ENCODE measurements around the gene SOHLH2. TPM values are rescaled to one million over a fixed set of nuclear protein-coding genes. Genes with fewer than 3 reads are reported as not detected.

The SOHLH2 gene, protein sequence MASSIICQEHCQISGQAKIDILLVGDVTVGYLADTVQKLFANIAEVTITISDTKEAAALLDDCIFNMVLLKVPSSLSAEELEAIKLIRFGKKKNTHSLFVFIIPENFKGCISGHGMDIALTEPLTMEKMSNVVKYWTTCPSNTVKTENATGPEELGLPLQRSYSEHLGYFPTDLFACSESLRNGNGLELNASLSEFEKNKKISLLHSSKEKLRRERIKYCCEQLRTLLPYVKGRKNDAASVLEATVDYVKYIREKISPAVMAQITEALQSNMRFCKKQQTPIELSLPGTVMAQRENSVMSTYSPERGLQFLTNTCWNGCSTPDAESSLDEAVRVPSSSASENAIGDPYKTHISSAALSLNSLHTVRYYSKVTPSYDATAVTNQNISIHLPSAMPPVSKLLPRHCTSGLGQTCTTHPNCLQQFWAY
- 0.16 and 1.0 TPM in 2 replicates for total RNA-seq

DNA sequence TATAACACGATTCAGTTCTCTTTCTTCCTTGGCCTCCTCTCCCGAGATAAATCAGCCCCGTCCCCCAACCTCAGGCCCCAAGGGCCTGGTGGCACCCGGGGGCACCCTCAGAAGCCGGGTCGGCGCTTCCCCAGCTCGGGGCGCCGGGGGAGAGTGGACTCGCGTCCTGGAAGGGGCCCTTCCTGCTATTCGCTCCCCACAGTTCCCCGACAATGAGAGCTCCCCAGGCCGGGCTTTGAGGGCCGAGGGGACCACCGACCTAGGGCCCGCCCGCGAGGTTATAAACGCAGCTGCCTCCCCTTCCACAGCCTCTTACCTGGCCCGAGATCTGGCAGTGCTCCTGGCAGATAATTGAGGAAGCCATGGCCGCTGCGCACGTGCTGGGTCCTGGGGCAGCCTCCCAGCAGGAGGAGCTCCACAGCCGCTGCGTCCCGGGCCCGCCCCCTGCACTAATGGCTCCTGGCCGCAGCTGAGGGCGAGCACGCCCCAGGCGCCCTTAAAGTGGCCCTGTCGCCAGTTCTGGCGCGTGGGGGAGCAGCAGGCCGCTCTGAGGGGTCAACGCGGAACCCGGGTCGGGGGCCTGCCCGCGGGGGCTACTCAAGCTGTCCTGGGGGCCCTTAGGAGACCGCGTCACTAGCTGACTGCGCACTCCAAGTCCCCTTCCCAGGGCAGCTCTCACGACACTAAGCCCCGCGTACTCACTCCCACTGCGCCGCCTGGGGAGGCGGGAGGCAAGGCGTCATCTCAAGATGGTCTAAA lies at the start of gene SOHLH2:
TSS of gene SOHLH2 (minus strand) at position 394 of the 759 bp plus-strand sequence. CDS start at position 364, 30 bp downstream.

DNA sequence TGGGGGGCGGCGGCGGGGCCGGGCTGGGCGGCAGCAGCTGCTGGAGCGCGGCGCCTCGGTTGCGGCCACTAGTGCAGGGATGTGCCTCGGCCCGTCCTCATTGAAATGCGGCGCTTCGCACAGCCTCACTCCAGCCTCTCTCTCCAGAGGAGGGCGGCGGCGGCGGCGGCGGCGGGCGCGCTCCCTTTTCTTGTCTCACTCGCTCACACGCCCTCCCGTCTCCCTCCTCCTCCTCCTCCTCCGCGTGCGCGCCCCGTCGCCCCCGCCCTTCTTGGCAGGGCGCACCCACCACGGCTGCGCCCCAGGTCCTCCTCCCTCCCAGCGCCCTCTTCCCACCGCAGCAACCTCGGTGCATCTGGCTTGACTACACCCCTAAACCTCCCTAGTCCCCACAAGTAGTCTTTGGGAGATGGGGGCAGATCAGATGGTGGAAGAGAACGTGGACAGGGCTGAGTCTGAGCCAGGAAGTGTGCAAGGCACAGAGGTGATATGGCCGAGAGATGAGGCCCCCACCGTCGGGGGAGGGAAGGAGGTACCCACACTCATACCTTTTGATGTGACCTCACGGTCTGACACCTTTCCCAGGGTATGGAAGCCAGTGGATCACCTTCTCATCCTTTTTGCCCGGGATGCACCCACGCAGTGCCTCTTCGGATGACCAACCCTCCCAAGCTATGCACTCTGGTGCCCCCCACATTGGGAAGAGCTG lies 83.0 kb downstream of the SOHLH2 start, which contains the start of gene DCLK1:
TSS of gene DCLK1 (minus strand) at position 161 of the 709 bp plus-strand sequence.

Other genes with a start within 250 kb of the SOHLH2 start
- 2.8 and 4.4 TPM in 2 replicates for gene DCLK1, start 83.2 kb downstream of the SOHLH2 start, total RNA-seq
- gene CCDC169, start 83.3 kb upstream of the SOHLH2 start, total RNA-seq: 2.3 and 2.5 TPM in 2 replicates
- 19.4 and 23.3 TPM in 2 replicates for gene SPART, start 131.8 kb upstream of the SOHLH2 start, total RNA-seq
- 0.38 and 1.3 TPM in 2 replicates for gene CCNA1, start 217.9 kb upstream of the SOHLH2 start, total RNA-seq